ENCODE results near the gene SKAP2. TPM values are rescaled to one million over a fixed set of nuclear protein-coding genes. Genes with fewer than 3 reads are reported as not detected.

The SKAP2 gene
- total RNA-seq, 1 experiment from 2014 or later = 66.8 TPM

- ChIA-PET CTCF (no interaction called here), POLR2A (no interaction called here)
- intact Hi-C loops (cut with micrococcal nuclease; ENCODE audit: unreplicated experiment) (no loop called here), in situ Hi-C loops (cut with HindIII; ENCODE audit: low pct_unique_long_range_greater_than_20kb, low sequenced_read_pairs) (no loop called here)
- Histone ChIP-seq H3K36me3 (ENCODE audit: control insufficient read depth, insufficient read depth, low read length) (no peaks in the 10 kb centered on the region), H3K4me3 (ENCODE audit: low read depth in 2 of 2, low read length in 2 of 2) (no peak overlapping the region), H3K9me3 (ENCODE audit: control insufficient read depth, insufficient read depth, low read depth, low read length) (no peaks in the 10 kb centered on the region), H3K27ac (ENCODE audit: low read length) (no peak overlapping the region), H3K27me3 (ENCODE audit: control insufficient read depth, insufficient read depth, low read length) (peaks cover 2% of the 10 kb centered on the region; the same call in 1 of the 2 replicates), H3K4me1 (ENCODE audit: control insufficient read depth, insufficient read depth, low read length) (no peaks in the 10 kb centered on the region)
- TF ChIP-seq TCF7L2 (IDR thresholded peaks at IDR 0.05; ENCODE audit: low read depth, low read length) (no peak), POLR2AphosphoS5 (IDR thresholded peaks at IDR 0.05; ENCODE audit: low read depth, low read length) (no peak), SIN3A (IDR thresholded peaks at IDR 0.05; ENCODE audit: borderline replicate concordance, insufficient read depth, low read depth, low read length) (no peak), REST (IDR thresholded peaks at IDR 0.05; ENCODE audit: insufficient read depth in 1 of 2, low read depth in 2 of 2, low read length in 1 of 2) (no peak), CTCF (IDR thresholded peaks at IDR 0.05) (no peak)
- BruUV-seq (replicated peaks) = no TSS peak
- no peak for ATAC-seq
- no peak for DNase-seq (ENCODE audit: low read depth, low spot score)
Observed at GRCh38 chr7:26648554-26648953, 215.8 kb downstream of the SKAP2 start.

- DNase-seq (ENCODE audit: low read depth, low spot score) = no peak
- no peak for ATAC-seq
- intact Hi-C loops (cut with micrococcal nuclease; ENCODE audit: unreplicated experiment) = no loop called here
- Histone ChIP-seq H3K27ac (ENCODE audit: low read length) (no peak overlapping the region), H3K36me3 (ENCODE audit: control insufficient read depth, insufficient read depth, low read length) (no peaks in the 10 kb centered on the region), H3K4me3 (ENCODE audit: low read depth in 2 of 2, low read length in 2 of 2) (no peak overlapping the region), H3K4me1 (ENCODE audit: control insufficient read depth, insufficient read depth, low read length) (no peaks in the 10 kb centered on the region), H3K27me3 (ENCODE audit: control insufficient read depth, insufficient read depth, low read length) (no peaks in the 10 kb centered on the region), H3K9me3 (ENCODE audit: control insufficient read depth, insufficient read depth, low read depth, low read length) (no peaks in the 10 kb centered on the region)
- in situ Hi-C loops (cut with HindIII; ENCODE audit: low pct_unique_long_range_greater_than_20kb, low sequenced_read_pairs) = no loop called here
- ChIA-PET POLR2A (no interaction called here), CTCF (no interaction called here)
- no TSS peak for BruUV-seq (replicated peaks)
- TF ChIP-seq REST (IDR thresholded peaks at IDR 0.05; ENCODE audit: insufficient read depth in 1 of 2, low read depth in 2 of 2, low read length in 1 of 2) = no peak
- no peak for TF ChIP-seq SIN3A (IDR thresholded peaks at IDR 0.05; ENCODE audit: borderline replicate concordance, insufficient read depth, low read depth, low read length)
- TF ChIP-seq POLR2AphosphoS5 (IDR thresholded peaks at IDR 0.05; ENCODE audit: low read depth, low read length) = no peak
- TF ChIP-seq TCF7L2 (IDR thresholded peaks at IDR 0.05; ENCODE audit: low read depth, low read length) = no peak
- no peak for TF ChIP-seq CTCF (IDR thresholded peaks at IDR 0.05)
Observed at GRCh38 chr7:26646336-26647048, 217.9 kb downstream of the SKAP2 start.

Measured in Panc1 (cell line).